ENCODE data around the gene IL22RA2. TPM values are rescaled to one million over a fixed set of nuclear protein-coding genes. Genes with fewer than 3 reads are reported as not detected.

IL22RA2 gene
- total RNA-seq, 1 donor from 2014 or later, result not detected

- Histone ChIP-seq H3K9me3 (no peaks in the 10 kb centered on the region), H3K27ac (peak overlapping the region; percentile 39)
- intact Hi-C loops (cut with DNase I), result no loop called here
These were observed 25.0 kb downstream of the IL22RA2 start for GRCh38 chr6:137148306-137149034.

GRCh38 chr6:137147195-137147594, 26.2 kb downstream of the IL22RA2 start:
- H3K27ac ChIP-seq, result no peak overlapping the region
- no peaks in the 10 kb centered on the region for H3K36me3 ChIP-seq
- H3K9me3 ChIP-seq, result no peaks in the 10 kb centered on the region
- H3K4me1 ChIP-seq, result no peaks in the 10 kb centered on the region
- H3K27me3 ChIP-seq, result no peaks in the 10 kb centered on the region
- no peak for ATAC-seq
- no peak overlapping the region for H3K4me3 ChIP-seq
- TF ChIP-seq CTCF (IDR thresholded peaks at IDR 0.05), result no peak
- intact Hi-C loops (cut with DNase I), result no loop called here
- DNase-seq, result no peak

More at GRCh38 chr6:137148306-137149034, 25.0 kb downstream of the IL22RA2 start:
- ATAC-seq (peak; percentile 90), DNase-seq (no peak)
- no peak overlapping the region for H3K4me3 ChIP-seq
- no peaks in the 10 kb centered on the region for H3K27me3 ChIP-seq
- H3K36me3 ChIP-seq, result no peaks in the 10 kb centered on the region
- no peak for TF ChIP-seq CTCF (IDR thresholded peaks at IDR 0.05)
- no peaks in the 10 kb centered on the region for H3K4me1 ChIP-seq

GRCh38 chr6:137146206-137146605, 27.2 kb downstream of the IL22RA2 start:
- ATAC-seq, result no peak
- intact Hi-C loops (cut with DNase I), result no loop called here
- TF ChIP-seq CTCF (IDR thresholded peaks at IDR 0.05), result no peak
- DNase-seq, result no peak
- no peaks in the 10 kb centered on the region for H3K27me3 ChIP-seq
- no peaks in the 10 kb centered on the region for H3K4me1 ChIP-seq
- H3K9me3 ChIP-seq, result no peaks in the 10 kb centered on the region
- H3K4me3 ChIP-seq, result no peak overlapping the region
- H3K27ac ChIP-seq, result no peak overlapping the region
- H3K36me3 ChIP-seq, result no peaks in the 10 kb centered on the region

- H3K27me3 ChIP-seq, result no peaks in the 10 kb centered on the region
- no peak for TF ChIP-seq CTCF (IDR thresholded peaks at IDR 0.05)
- DNase-seq, result no peak
- no peaks in the 10 kb centered on the region for H3K9me3 ChIP-seq
- no peak overlapping the region for H3K4me3 ChIP-seq
- H3K4me1 ChIP-seq, result no peaks in the 10 kb centered on the region
- H3K36me3 ChIP-seq, result no peaks in the 10 kb centered on the region
- H3K27ac ChIP-seq, result no peak overlapping the region
- intact Hi-C loops (cut with DNase I), result no loop called here
- ATAC-seq, result no peak
These were observed 28.0 kb downstream of the IL22RA2 start for GRCh38 chr6:137145421-137145820.

GRCh38 chr6:137136065-137136464, 37.4 kb downstream of the IL22RA2 start:
- Histone ChIP-seq H3K27ac (no peak overlapping the region), H3K36me3 (no peaks in the 10 kb centered on the region), H3K27me3 (no peaks in the 10 kb centered on the region), H3K9me3 (peaks cover 7% of the 10 kb centered on the region), H3K4me1 (no peaks in the 10 kb centered on the region), H3K4me3 (no peak overlapping the region)
- intact Hi-C loops (cut with DNase I), result no loop called here
- DNase-seq (no peak), ATAC-seq (no peak)
- TF ChIP-seq CTCF (IDR thresholded peaks at IDR 0.05), result peak; percentile 45

All from upper lobe of right lung (tissue), 1 donor.